Left lung (tissue), 10 donors: ENCODE measurements around the gene MACROD2. TPM values are rescaled to one million over a fixed set of nuclear protein-coding genes. Genes with fewer than 3 reads are reported as not detected.

ENCODE experiments used
- ATAC-seq: fragments of 200-7000 bp; cut with Tn5 transposase; one replicate; pipeline ENCODE4 v1.9.1; 2020; ENCODE audit warnings: moderate library complexity
- DNase-seq, 4 donors: peaks; one replicate each; pipeline ENCODE4 v3.0.0-alpha.2; 2013 to 2020
- H3K27ac ChIP-seq, 2 donors: fragments of 200-600 bp; sonication (generic) in 1 of 2; one replicate each; pipeline versions ENCODE4 v1.5.0 to v1.8.0; 2020 to 2021
- H3K27me3 ChIP-seq, 2 donors: fragments of 200-600 bp; sonication (generic) in 1 of 2; one replicate each; pipeline versions ENCODE4 v1.5.0 to v1.8.0; 2020 to 2021
- H3K36me3 ChIP-seq, 2 donors: fragments of 200-600 bp; sonication (generic) in 1 of 2; one replicate each; pipeline versions ENCODE4 v1.5.0 to v1.8.0; 2020 to 2021
- H3K4me1 ChIP-seq, 2 donors: fragments of 200-600 bp; one replicate each; pipeline ENCODE4 v1.8.0; 2021
- H3K4me3 ChIP-seq, 2 donors: fragments of 200-600 bp; sonication (generic) in 1 of 2; one replicate each; pipeline versions ENCODE4 v1.5.0 to v1.8.0; 2020 to 2021; ENCODE audit warnings: mild to moderate bottlenecking in 1 of 2
- H3K9me3 ChIP-seq, 2 donors: fragments of 200-600 bp; sonication (generic) in 1 of 2; one replicate each; pipeline versions ENCODE4 v1.5.0 to v1.8.0; 2020 to 2021
- CTCF ChIP-seq, 2 donors: fragments of 200-600 bp; sonication (generic) in 1 of 2; IDR thresholded peaks; one replicate each; pipeline versions ENCODE4 v1.5.0 to v1.8.0; 2021; ENCODE audit warnings: antibody characterized with exemption in 2 of 2
- intact Hi-C, 2 donors: fragments of 100-400 bp; cut with DNase I; formaldehyde crosslinking; loops; one replicate each; pipeline versions ENCODE4 v1.11.2 to v1.14.2; 2022
- polyA plus RNA-seq, 6 donors: library from polyadenylated mRNA; unstranded; fragments of 120-200 nt; gene quantifications; one replicate each; pipeline ENCODE4 v1.2.1, GENCODE V29; 2013; ENCODE audit not compliant: insufficient read length in 6 of 6
- total RNA-seq, 2 donors: library from RNA; stranded (reverse); fragmentation: NEBNext Ultra II Directional; extraction: Animal tissue kit (Norgen Biotek cat#: 25700); gene quantifications; one replicate each; pipeline ENCODE4 v1.2.1, GENCODE V29; 2021
- donor health status: DM: no; HTN: yes; CAD: no.
- donor health status: DM: no; HTN: no; CAD: no.

Gene MACROD2
- total and polyA plus RNA-seq, 8 donors, result 6.1 to 23.6 (median 8.9) TPM

GRCh38 chr20:15069355-15069754 is 1074.0 kb downstream of the MACROD2 start:
- H3K4me1 ChIP-seq, result no peaks in the 10 kb centered on the region
- H3K27me3 ChIP-seq, result no peaks in the 10 kb centered on the region
- peaks cover 0 to 11% of the 10 kb centered on the region in 2 donors for H3K9me3 ChIP-seq
- no peak overlapping the region for H3K27ac ChIP-seq
- TF ChIP-seq CTCF (IDR thresholded peaks at IDR 0.05), result no peak
- no peak for ATAC-seq
- H3K36me3 ChIP-seq, result no peaks in the 10 kb centered on the region
- intact Hi-C loops, result no loop called here
- DNase-seq, result no peak
- H3K4me3 ChIP-seq, result no peak overlapping the region

- no peak for TF ChIP-seq CTCF (IDR thresholded peaks at IDR 0.05)
- intact Hi-C loops, result no loop called here
- no peak for ATAC-seq
Measured at GRCh38 chr20:15071085-15071808, 1075.9 kb downstream of the MACROD2 start.

GRCh38 chr20:15072316-15072715 is 1077.0 kb downstream of the MACROD2 start:
- ATAC-seq (no peak), DNase-seq (no peak)
- Histone ChIP-seq H3K4me3 (no peak overlapping the region), H3K27ac (no peak overlapping the region), H3K27me3 (no peaks in the 10 kb centered on the region), H3K36me3 (no peaks in the 10 kb centered on the region), H3K4me1 (no peaks in the 10 kb centered on the region), H3K9me3 (peaks cover 0 to 11% of the 10 kb centered on the region in 2 donors)
- intact Hi-C loops, result no loop called here
- TF ChIP-seq CTCF (IDR thresholded peaks at IDR 0.05), result no peak

More at GRCh38 chr20:15071085-15071808, 1075.9 kb downstream of the MACROD2 start:
- Histone ChIP-seq H3K4me3 (no peak overlapping the region), H3K27ac (no peak overlapping the region), H3K9me3 (peaks cover 0 to 11% of the 10 kb centered on the region in 2 donors), H3K27me3 (no peaks in the 10 kb centered on the region), H3K36me3 (no peaks in the 10 kb centered on the region), H3K4me1 (no peaks in the 10 kb centered on the region)
- no peak for DNase-seq

GRCh38 chr20:15075586-15075985 is 1080.3 kb downstream of the MACROD2 start:
- Histone ChIP-seq H3K27ac (no peak overlapping the region), H3K4me1 (no peaks in the 10 kb centered on the region), H3K27me3 (no peaks in the 10 kb centered on the region), H3K36me3 (no peaks in the 10 kb centered on the region), H3K9me3 (no peaks in the 10 kb centered on the region), H3K4me3 (no peak overlapping the region)
- intact Hi-C loops, result no loop called here
- no peak for TF ChIP-seq CTCF (IDR thresholded peaks at IDR 0.05)
- no peak for ATAC-seq
- no peak for DNase-seq

- Histone ChIP-seq H3K27ac (no peak overlapping the region), H3K27me3 (no peaks in the 10 kb centered on the region), H3K36me3 (no peaks in the 10 kb centered on the region), H3K4me1 (no peaks in the 10 kb centered on the region), H3K4me3 (no peak overlapping the region), H3K9me3 (no peaks in the 10 kb centered on the region)
- intact Hi-C loops, result no loop called here
- DNase-seq (no peak), ATAC-seq (no peak)
- TF ChIP-seq CTCF (IDR thresholded peaks at IDR 0.05), result no peak
Measured at GRCh38 chr20:15076785-15077184, 1081.5 kb downstream of the MACROD2 start.
